Caco-2 (cell line): ENCODE results near the gene C9orf72. TPM values are rescaled to one million over a fixed set of nuclear protein-coding genes. Genes with fewer than 3 reads are reported as not detected.

Experiments used
- BruUV-seq: library from RNA; stranded (reverse); fragments of 400-500 nt; replicated peaks from 2 replicates; lab custom pipeline; 2021; lab: Mats Ljungman, UMichigan
- CTCF ChIA-PET: fragments of 300-600 bp; sonication (Branson Sonifier 250); formaldehyde crosslinking; loops from one replicate; lab custom pipeline; 2022; ENCODE audit warnings: antibody characterized with exemption; lab: Charles Lee
- POLR2A ChIA-PET: fragments of 300-600 bp; sonication (Branson Sonifier 250); formaldehyde crosslinking; loops from one replicate; lab custom pipeline; 2022; ENCODE audit warnings: antibody characterized with exemption; lab: Charles Lee
- DNase-seq, 2 experiments: peaks; one replicate each; pipeline versions ENCODE4 v3.0.0 to v3.0.0-alpha.2; 2020 to 2022
- H3K27me3 ChIP-seq: replicated peaks from 2 replicates; pipeline ENCODE4 v1.6.0; 2011; ENCODE audit warnings: low read length; ENCODE audit not compliant: control insufficient read depth, insufficient read depth
- H3K36me3 ChIP-seq: 2 replicates; pipeline ENCODE4 v1.5.1; 2011; ENCODE audit warnings: low read length; ENCODE audit not compliant: control insufficient read depth, insufficient read depth
- H3K4me1 ChIP-seq: fragments of 250-450 bp; sonication (Bioruptor Pico); 2 replicates; pipeline ENCODE4 v1.5.1; 2020; ENCODE audit warnings: mild to moderate bottlenecking
- H3K4me3 ChIP-seq: 2 replicates; pipeline ENCODE4 v1.5.1; 2011; ENCODE audit warnings: low read depth, mild to moderate bottlenecking, control low read depth, low read length
- H3K9me3 ChIP-seq: fragments of 250-450 bp; sonication (Bioruptor Pico); 2 replicates; pipeline ENCODE4 v1.5.1; 2020; ENCODE audit warnings: mild to moderate bottlenecking, moderate library complexity
- H3K27ac Mint-ChIP-seq: one replicate; pipeline ENCODE4 v1.8.0; 2022; ENCODE audit warnings: mixed read lengths; ENCODE audit not compliant: unreplicated experiment
- H3K27me3 Mint-ChIP-seq: one replicate; pipeline ENCODE4 v1.8.0; 2022; ENCODE audit warnings: mixed read lengths; ENCODE audit not compliant: insufficient read depth, unreplicated experiment
- H3K36me3 Mint-ChIP-seq: one replicate; pipeline ENCODE4 v1.8.0; 2022; ENCODE audit warnings: mild to moderate bottlenecking, mixed read lengths; ENCODE audit not compliant: insufficient read depth, unreplicated experiment
- H3K4me1 Mint-ChIP-seq: one replicate; pipeline ENCODE4 v1.8.0; 2022; ENCODE audit warnings: low read depth, mixed read lengths; ENCODE audit not compliant: unreplicated experiment
- H3K4me3 Mint-ChIP-seq: one replicate; pipeline ENCODE4 v1.8.0; 2022; ENCODE audit warnings: mild to moderate bottlenecking, moderate library complexity, mixed read lengths; ENCODE audit not compliant: unreplicated experiment
- H3K9me3 Mint-ChIP-seq: one replicate; pipeline ENCODE4 v1.8.0; 2022; ENCODE audit warnings: mixed read lengths; ENCODE audit not compliant: unreplicated experiment
- intact Hi-C: fragments of 100-400 bp; cut with micrococcal nuclease; formaldehyde crosslinking; loops from one replicate; pipeline ENCODE4 v1.10.0; 2022; ENCODE audit not compliant: unreplicated experiment
- total RNA-seq: library from RNA; stranded (reverse); gene quantifications from 2 replicates; pipeline ENCODE4 v1.2.3, GENCODE V29; 2022
- TF ChIP-seq, protein P1 (sequence below), 2 experiments: fragments of 200-600 bp in 1 of 2; IDR thresholded peaks; 1 replicate in 1 of 2; 2 replicates in 1 of 2; pipeline versions ENCODE4 v1.5.1 to v1.8.0; 2011 to 2022; ENCODE audit warnings: antibody characterized with exemption in 1 of 2, control low read depth in 1 of 2, inconsistent platforms in 1 of 2, low read depth in 1 of 2, low read length in 1 of 2, mild to moderate bottlenecking in 1 of 2, moderate library complexity in 1 of 2; ENCODE audit not compliant: insufficient read depth in 1 of 2, severe bottlenecking in 1 of 2, unreplicated experiment in 1 of 2

Gene C9orf72
- total RNA-seq, 1 experiment from 2014 or later = 3.6 TPM

DNA sequence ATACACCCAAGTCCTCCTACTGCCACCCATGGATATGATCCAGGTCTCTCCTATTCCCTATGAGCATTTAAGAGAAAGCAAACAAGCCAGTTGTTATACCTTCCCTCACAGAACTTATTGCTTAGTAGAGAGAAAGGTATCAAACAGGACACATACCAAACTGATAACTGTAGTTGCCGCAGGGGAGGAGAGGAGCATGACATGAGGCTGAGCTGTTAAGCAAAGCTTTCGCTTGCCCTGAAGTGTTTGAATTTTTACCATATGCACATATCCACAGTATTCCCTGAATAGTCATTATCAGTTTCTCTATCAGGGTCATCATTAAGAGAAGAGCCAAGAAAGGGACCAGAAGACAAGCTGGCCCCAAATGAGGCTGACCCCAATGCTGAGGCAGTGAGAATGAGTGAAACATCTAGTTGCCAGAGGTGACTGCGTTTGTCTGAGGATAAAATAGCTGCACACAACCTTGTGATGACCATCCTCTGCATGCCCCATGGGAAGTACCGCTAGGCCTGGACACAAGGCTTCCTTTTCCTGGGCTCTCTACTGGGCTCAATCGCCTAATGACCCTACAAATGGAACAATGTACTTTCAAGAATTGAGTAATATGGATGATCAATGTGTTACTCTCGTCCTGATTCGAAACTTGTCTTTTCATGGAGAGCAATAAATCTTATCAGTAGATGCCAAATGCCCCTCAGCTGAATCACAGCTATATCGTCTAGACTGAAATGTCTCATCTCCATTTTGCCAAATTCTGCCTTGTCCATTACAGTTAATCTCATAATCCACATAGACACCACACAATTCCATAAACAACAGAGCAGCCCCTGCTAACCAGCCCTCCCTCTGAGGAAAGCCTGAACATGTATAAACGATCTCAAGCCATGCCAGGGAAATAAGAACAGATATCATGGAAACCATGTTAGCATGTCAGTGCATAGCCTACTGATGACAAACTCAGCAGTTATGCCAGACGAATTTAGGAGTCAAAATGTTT lies 53.5 kb downstream of the C9orf72 start:
- no peak for DNase-seq
- H3K9me3 ChIP-seq = no peaks in the 10 kb centered on the region
- Mint-ChIP-seq H3K4me3 (no peak overlapping the region), H3K36me3 (peaks cover 5% of the 10 kb centered on the region), H3K27me3 (no peaks in the 10 kb centered on the region), H3K9me3 (no peaks in the 10 kb centered on the region), H3K27ac (no peak overlapping the region), H3K4me1 (no peaks in the 10 kb centered on the region)
- ChIA-PET POLR2A (no interaction called here), CTCF (no interaction called here)
- no peaks in the 10 kb centered on the region for H3K4me1 ChIP-seq
- TF ChIP-seq, protein P1, sequence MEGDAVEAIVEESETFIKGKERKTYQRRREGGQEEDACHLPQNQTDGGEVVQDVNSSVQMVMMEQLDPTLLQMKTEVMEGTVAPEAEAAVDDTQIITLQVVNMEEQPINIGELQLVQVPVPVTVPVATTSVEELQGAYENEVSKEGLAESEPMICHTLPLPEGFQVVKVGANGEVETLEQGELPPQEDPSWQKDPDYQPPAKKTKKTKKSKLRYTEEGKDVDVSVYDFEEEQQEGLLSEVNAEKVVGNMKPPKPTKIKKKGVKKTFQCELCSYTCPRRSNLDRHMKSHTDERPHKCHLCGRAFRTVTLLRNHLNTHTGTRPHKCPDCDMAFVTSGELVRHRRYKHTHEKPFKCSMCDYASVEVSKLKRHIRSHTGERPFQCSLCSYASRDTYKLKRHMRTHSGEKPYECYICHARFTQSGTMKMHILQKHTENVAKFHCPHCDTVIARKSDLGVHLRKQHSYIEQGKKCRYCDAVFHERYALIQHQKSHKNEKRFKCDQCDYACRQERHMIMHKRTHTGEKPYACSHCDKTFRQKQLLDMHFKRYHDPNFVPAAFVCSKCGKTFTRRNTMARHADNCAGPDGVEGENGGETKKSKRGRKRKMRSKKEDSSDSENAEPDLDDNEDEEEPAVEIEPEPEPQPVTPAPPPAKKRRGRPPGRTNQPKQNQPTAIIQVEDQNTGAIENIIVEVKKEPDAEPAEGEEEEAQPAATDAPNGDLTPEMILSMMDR (IDR thresholded peaks at IDR 0.05; ENCODE audit: insufficient read depth in 1 of 2, low read depth in 1 of 2, low read length in 1 of 2, severe bottlenecking in 1 of 2, unreplicated experiment in 1 of 2) = no peak
- no peaks in the 10 kb centered on the region for H3K27me3 ChIP-seq
- intact Hi-C loops = no loop called here
- no TSS peak for BruUV-seq
- H3K36me3 ChIP-seq = no peaks in the 10 kb centered on the region
- H3K4me3 ChIP-seq = no peak overlapping the region

DNA sequence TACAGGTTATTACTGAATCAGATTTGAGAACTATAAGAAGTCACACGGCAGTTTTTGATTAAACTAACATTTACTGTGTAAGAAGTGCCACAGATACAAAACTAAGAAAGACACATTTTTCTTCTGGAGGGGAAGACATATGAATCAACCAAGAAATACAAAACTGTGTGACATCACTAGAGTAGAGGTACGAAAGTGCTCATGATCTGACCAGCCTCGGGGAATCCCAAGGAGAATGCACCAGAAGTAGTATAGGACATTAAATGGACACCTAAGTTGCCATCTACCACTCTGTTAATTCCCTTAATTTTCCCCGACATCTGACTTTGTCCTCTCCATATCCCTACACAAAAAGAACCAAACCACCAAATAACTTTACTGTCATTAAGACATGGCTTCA lies 54.5 kb downstream of the C9orf72 start:
- H3K4me1 Mint-ChIP-seq = no peaks in the 10 kb centered on the region
- no peaks in the 10 kb centered on the region for H3K9me3 ChIP-seq
- H3K4me3 ChIP-seq = no peak overlapping the region
- H3K9me3 Mint-ChIP-seq = no peaks in the 10 kb centered on the region
- H3K36me3 Mint-ChIP-seq = peaks cover 5% of the 10 kb centered on the region
- ChIA-PET POLR2A (no interaction called here), CTCF (no interaction called here)
- no peak overlapping the region for H3K4me3 Mint-ChIP-seq
- no TSS peak for BruUV-seq
- DNase-seq = no peak
- no peak overlapping the region for H3K27ac Mint-ChIP-seq
- intact Hi-C loops = no loop called here
- H3K36me3 ChIP-seq = no peaks in the 10 kb centered on the region
- H3K4me1 ChIP-seq = no peaks in the 10 kb centered on the region
- TF ChIP-seq, protein P1 (IDR thresholded peaks at IDR 0.05; ENCODE audit: insufficient read depth in 1 of 2, low read depth in 1 of 2, low read length in 1 of 2, severe bottlenecking in 1 of 2, unreplicated experiment in 1 of 2) = no peak
- no peaks in the 10 kb centered on the region for H3K27me3 ChIP-seq
- no peaks in the 10 kb centered on the region for H3K27me3 Mint-ChIP-seq

DNA sequence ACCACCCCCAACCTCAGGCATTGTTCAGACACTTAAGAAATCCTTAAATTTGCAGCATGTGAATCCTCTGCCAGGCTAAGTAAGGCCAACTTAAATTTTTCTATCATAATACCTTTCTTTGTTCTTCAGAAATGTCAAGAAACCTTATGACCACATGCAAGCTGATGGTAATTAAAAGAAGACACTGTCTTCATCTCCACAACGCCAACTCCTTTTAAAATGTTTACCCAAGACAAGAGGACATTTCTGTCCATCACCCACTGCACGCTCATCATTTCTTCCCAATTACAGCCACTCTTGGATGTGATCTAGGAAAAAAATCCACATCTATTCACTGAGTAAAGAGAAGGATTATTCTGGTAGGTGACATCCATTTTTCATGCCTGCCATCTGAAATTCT lies 55.3 kb downstream of the C9orf72 start:
- DNase-seq = no peak
- Mint-ChIP-seq H3K27ac (no peak overlapping the region), H3K4me3 (no peak overlapping the region), H3K27me3 (no peaks in the 10 kb centered on the region), H3K4me1 (no peaks in the 10 kb centered on the region), H3K36me3 (peaks cover 5% of the 10 kb centered on the region), H3K9me3 (no peaks in the 10 kb centered on the region)
- no peaks in the 10 kb centered on the region for H3K27me3 ChIP-seq
- H3K4me3 ChIP-seq = no peak overlapping the region
- intact Hi-C loops = no loop called here
- no peaks in the 10 kb centered on the region for H3K4me1 ChIP-seq
- H3K9me3 ChIP-seq = no peaks in the 10 kb centered on the region
- TF ChIP-seq, protein P1 (IDR thresholded peaks at IDR 0.05; ENCODE audit: insufficient read depth in 1 of 2, low read depth in 1 of 2, low read length in 1 of 2, severe bottlenecking in 1 of 2, unreplicated experiment in 1 of 2) = no peak
- BruUV-seq = no TSS peak
- H3K36me3 ChIP-seq = no peaks in the 10 kb centered on the region
- CTCF ChIA-PET = no interaction called here
- POLR2A ChIA-PET = no interaction called here
